Suppressor macrophage treated with lipopolysaccharide for 1 hour (primary cell): ENCODE results near the gene PUS7L.
"Not testable (repeated sequence)": the region's sequence is repeated elsewhere in the genome, so short reads cannot be mapped to it uniquely, and the experiment has no call there.

Experiments
- DNase-seq, 3 donors: peaks; one replicate each; pipeline ENCODE4 v3.0.0-alpha.2; 2020 to 2022

Gene PUS7L

DNA sequence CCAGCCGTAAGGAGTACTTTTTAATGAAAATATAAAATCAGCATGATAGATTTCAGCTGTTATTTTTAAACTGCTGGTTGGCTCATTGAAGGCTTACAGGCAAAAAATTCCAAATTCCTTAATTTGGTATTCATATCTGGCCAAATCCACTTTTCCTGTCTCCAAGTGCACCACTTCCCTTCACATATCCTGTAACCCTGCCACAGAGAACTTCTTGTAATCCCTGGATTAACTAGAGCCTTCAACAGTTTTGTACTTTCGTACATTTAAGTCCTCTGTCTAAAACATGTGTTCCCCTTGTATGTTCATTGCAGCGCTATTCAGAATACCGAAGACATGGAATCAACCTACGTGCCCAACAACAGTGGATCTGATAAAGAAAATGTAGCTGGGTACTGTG, 9.6 kb downstream of the PUS7L start:
- no peak for DNase-seq

DNA sequence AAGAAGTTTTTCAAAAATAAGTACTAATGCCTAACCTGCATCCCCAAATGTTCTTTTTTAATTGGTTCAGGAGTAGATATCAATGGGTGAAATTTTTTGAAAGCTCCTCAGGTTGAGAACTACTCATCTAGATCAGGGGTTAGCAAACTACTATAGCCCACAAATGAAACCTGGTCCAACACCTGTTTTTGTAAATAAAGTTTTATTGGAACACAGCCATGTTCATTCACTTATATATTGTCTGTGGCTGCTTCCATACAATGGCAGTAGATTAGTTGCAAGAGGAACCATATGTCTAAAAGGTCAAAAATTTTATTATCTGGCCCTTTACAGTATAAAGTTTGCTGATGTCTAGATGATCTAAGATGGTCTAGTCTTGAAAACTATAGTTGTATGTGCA, 13.8 kb downstream of the PUS7L start:
- DNase-seq: no peak

DNA sequence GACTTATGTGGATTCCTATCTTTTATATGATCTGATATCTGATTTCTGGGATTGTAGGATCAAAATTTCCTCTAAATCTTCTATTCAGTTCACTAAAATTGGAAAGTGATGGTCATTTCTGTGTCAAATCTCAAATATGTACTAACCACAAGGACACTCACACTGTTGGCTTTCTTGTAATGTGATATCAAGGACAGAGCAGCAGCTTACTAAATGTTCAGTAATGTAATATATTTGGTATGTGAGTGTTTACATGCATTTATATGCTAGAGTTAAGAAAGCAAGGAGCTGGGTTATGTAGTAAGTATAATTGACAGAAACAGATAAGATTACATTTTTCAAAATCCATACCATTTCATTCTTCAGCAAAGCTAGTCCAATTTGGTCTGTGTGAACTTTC, 16.5 kb downstream of the PUS7L start:
- DNase-seq: no peak

DNA sequence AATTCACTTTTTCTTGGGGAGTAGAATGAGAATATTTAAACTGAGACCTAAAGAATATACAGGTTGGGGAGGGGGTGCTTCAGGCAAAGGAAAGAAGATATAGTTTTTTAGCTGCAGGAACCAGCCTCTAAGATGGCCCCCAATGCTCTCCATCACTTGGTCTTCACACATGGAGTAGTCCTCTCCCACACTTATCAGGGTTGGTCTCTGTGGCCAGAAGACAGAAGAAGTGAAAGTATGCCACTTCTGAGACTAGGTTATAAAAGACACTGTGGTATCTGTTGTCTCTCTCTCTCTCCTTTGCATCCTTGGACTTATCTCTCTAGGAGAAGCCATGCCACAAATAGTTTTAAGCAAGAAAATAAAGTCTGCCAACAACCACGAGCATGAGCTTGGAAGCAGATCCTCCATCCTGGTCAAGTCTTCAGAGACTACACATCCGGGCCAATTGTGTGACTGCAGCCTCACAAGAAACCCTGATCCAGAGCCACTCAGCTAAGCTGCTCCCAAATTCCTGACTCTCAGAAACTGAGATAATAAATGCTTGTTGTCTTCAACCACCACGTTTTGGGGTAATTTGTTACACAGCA, 18.0 kb downstream of the PUS7L start:
- no peak for DNase-seq

DNA sequence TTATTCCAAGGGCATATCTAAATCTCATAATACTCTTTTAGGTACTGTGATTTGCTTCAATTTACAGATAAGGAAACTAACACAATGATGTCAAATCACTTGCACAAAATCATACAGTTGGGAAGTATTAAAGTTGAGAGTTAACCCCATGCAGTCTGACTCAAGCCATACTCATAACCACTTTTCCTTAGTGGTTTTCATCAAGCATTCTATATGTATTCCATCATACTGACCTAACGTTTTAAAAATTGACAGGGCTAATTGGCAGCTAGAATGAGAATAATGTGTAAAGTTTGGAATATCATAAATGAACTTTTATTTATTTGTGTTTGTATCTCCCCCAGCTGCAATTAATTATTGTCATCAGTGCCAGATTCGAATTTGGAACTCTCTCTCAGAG, 20.9 kb downstream of the PUS7L start:
- no peak for DNase-seq

DNA sequence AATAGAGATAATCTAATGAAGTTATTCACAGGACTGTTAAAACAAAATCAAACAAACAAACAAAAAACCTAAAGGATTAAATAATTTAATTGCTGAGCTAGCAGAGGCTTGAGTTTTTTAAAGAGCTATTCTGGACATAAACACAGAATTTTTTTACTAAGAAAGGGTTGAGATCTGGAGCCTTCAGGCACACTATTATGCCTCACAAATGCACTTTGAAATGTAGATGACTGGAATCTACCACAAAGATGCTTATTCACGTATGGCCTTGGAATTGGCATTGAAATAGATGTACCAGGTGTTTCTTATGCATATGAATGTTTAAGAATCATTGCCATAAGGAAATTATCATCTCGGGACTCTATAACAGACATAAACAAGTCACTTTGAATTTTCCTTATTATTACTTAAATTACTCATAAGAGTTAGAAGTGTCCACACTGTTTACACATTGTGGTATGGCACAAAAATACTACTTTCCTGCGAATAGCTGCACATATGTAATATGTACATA, 21.6 kb downstream of the PUS7L start:
- DNase-seq: no peak

DNA sequence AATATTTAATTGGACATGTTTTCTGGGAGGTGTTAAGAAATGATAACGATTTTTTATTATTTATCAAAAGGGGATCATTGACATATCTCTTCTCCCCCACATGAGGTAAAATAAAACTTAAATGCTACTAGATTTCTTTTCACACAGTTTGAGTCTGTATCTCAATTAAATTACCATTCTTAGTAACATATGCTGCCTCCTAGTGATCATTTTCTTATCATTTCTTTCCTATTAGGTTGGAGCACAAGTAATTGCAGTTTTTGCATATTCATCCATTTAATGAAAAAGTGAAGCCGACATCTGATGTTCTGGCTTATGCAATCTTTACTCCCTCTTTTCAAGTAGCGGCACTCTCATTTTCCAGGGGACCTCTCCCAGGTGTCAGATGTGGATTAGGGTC, 24.9 kb downstream of the PUS7L start:
- no peak for DNase-seq

DNA sequence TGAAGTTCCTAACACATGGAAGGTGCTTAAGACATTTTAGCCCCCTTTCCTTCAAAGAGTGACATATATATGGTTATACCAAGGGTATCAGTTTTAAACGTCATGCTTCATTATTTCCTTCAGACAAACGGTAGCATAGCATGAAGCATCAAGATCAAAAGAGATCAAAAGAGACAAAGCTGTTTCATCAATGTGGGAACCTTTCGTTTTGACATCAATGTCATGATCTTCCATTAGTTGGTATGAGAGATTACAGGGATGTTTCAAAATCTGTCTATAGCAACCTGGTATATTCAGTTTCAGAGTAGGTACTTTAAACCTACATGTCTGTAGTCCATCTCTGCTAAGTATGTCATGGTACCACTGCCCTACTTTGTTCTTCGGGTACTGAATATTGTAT, 28.3 kb downstream of the PUS7L start:
- DNase-seq: no peak

DNA sequence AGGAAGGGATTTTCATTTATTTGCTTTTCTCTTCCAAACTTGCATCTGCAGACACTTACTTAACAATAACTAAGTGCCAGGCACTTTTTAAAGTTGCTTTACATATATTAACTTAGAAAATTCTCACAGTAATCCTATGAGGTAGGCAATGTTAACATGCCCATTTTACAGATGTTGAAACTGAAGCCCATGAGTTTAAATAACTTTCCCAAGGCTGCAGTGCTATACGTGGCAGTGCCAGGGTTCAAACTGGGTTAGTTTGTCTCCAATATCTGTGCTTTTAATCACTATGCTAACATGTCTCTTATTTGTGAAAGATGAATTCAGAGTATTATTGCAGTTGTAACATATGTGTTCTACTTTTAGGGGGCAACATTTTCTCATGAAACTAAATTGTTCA, 29.9 kb downstream of the PUS7L start:
- DNase-seq: no peak

DNA sequence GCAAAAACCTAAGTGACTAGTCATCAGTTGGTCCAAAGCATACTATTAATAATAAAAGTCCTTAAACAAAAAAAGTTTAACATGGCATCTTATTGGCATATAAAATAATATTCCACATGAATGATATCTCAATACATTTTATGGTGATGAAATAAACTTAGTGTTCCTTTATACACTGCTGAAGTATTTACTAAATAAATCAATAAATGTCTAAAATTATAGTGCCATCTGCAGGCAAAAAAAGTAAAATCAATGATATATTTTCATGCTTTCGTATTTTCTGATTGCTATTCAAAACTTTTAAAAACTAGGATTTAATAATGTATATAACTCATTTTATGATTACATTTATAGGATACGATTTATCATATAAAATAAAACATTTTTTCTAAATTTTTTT, 30.5 kb downstream of the PUS7L start:
- DNase-seq: peak in 2 of 3 donors; percentile 8 to 25

DNA sequence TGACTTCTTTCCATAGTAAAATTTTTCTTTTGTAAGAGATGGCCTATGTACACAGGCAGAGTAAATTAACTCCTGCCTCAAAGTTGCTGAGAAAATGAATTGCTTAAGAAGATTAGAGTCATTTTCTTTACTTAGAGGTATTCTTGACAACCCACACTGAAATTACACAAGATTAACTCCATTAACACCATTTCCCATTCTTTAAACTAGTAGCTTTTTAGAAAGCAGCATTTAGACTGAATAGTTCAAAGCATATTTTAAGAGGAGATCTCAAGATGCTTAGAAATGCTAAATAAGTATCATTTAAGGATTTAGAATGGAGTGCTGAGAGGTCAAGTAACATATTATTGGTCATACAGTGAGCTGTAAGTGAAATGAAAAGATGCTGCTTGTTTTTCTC, 35.5 kb downstream of the PUS7L start:
- DNase-seq: no peak

DNA sequence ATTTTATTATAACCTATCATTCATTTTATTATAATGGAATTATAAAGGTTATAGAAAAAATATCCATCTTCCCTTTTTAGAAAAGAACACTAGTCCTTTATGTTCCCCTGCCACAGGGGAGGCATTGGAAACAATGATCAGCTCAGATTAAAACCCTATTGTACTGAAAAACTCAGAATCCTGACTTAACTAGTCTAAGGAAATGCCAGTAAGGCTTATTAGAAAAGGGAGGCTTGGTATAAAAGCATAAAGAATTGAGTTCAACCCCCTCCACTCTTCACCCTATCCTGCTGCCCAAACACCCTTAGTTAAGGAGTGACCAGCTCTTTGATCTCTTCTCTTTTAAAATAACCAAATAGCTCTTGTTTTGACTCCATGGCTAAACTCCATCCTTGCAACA, 36.0 kb downstream of the PUS7L start:
- DNase-seq: no peak

DNA sequence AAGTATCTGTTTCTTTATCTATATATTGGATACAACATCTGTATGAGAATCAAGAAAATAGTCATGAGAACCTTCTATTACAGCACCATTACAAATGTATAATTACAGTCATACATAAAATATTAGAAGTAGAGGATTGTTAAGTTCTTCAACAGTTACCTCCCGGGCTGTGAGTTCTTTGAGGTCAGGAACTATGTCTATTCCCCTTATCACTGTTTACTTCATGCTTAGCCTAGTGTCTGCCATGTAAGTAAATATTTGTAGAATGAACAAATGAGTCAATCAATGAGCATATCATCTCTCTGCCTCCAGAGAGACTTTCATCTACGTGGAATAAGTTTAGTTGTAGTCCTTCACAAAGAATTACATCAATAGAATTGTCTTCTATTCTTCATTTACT, 47.2 kb downstream of the PUS7L start:
- DNase-seq: no peak

DNA sequence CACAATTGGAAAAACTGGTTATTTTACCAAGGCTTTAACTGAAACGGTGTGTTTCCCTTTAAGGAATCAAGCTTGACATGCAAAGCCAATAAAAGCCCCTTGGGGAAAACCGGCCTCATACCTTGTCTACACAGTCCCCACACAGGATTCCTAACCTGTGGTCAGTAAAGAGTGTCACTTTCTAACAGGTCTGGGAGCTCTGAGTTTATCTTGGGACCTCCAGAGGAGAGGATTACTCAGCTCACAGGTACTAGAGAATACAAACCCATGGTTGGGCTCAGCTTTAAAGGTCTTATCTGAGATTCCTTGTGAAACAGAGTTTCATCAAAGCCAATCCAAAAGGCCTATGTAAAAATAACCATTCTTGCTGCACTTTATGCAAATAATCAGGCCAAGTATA, 54.8 kb downstream of the PUS7L start:
- DNase-seq: not testable (repeated sequence)

DNA sequence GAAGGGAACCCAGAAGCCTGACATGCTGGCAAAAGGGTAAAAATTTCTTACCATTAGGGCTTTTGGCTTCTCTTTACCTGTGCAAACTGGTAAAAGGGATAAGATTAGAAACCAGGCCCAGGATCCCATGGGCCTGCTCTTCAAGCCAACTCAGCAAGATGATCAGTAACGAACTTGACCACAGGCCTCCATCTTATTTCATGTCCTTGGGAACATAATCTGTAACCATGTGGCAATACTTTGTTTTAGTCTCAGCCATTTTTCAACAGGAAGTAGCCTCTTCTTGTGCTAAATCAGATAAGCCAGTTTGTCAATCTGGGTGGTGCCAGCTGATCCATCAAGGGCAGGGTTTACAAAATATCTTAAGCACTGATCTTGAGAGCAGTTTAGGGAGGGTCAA, 57.4 kb downstream of the PUS7L start:
- not testable (repeated sequence) for DNase-seq

DNA sequence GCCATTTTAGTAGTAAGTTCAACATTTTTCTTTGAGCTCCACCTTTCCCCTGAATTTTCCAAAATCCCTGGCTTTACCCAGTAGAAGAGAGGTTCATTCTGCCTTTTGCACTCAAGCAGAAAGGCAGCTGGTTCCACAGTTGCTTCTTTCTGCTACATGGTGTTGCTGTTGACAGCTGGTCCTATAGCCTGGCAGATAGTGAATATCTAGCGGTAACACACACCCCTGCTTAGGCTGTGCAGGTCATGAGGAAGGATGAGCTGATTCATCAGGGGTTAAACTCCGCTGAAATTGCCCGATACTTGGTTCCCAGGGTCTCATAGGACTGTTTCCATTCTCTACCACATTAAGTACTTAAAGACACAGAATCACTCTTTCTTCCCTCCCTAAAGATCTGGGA, 62.4 kb downstream of the PUS7L start:
- DNase-seq: no peak

DNA sequence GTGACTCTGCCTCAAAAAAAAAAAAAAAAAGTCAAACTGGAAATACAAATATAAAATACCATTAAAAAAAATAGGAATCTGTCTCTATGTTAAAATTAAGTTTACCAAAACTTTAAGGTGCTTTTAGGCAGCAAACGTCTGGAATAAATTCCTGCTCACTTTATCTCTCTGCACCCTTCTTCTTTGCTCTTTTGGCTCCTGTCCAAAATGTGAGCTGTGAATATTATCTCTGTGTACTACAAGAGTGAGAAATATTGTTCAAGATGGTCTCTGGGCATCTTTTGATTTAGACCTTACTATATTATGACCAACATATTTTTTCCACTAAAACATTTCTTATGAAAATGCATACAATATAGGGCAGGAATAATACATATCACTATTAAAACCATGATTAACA, 63.7 kb downstream of the PUS7L start:
- DNase-seq: no peak

DNA sequence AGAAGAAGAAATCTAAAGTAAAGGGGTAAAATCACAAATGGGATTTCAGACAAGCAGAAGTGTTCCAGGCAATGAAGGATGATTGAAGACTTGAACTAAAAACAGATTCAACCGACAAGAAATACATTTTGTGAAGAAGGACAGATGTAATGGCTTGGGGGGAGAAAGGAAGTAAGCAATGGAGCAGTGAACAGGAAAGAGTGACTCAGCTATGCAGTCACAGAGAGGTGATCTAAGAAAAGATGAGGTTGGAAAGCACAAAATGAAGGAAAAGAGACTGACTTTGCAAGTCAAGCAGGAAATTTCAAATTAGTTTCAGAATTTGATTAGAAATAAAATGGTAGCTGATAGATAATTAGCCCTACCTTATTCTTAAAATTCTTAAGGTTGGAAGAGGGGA, 66.5 kb downstream of the PUS7L start:
- DNase-seq: peak in 1 of 3 donors; percentile 3

DNA sequence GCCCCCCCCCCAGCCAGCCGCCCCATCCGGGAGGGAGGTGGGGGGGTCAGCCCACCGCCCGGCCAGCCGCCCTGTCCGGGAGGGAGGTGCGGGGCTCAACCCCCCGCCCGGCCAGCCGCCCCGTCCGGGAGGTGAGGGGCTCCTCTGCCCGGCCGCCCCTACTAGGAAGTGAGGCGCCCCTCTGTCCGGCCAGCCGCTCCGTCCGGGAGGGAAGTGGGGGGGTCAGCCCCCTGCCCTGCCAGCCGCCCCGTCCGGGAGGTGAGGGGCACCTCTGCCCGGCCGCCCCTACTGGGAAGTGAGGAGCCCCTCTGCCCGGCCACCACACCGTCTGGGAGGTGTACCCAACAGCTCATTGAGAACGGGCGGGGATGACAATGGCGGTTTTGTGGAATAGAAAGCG, 73.1 kb downstream of the PUS7L start:
- DNase-seq: not testable (repeated sequence)

DNA sequence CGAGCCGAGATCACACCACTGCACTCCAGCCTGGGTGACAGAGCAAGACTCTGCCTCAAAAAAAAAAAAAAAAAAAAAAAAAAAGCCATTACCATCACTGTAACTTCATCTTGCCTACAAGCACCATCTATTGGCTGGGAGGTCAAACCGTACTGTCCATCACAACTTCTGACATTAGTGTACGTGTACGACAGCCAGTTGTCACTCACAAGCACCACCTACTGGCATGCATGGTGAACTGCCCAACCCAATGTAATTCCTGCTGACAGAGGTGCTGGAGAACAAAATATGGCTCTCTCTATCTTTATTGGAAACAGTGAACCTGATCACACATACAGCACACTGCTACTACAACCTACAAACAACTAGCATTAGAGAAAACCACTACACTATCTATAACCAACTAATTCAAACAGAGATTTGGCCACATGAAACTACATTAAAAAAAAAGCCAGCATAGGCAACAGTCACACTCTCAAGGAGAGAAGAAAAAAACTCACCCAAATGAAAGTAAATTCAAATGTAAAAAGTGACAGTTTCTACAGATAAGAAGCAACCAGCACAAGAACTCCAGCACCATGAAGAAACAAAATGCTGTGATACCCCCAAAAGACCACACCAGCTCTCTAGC, 82.3 kb downstream of the PUS7L start:
- peak; percentile 47 to 49 (median 48) for DNase-seq

DNA sequence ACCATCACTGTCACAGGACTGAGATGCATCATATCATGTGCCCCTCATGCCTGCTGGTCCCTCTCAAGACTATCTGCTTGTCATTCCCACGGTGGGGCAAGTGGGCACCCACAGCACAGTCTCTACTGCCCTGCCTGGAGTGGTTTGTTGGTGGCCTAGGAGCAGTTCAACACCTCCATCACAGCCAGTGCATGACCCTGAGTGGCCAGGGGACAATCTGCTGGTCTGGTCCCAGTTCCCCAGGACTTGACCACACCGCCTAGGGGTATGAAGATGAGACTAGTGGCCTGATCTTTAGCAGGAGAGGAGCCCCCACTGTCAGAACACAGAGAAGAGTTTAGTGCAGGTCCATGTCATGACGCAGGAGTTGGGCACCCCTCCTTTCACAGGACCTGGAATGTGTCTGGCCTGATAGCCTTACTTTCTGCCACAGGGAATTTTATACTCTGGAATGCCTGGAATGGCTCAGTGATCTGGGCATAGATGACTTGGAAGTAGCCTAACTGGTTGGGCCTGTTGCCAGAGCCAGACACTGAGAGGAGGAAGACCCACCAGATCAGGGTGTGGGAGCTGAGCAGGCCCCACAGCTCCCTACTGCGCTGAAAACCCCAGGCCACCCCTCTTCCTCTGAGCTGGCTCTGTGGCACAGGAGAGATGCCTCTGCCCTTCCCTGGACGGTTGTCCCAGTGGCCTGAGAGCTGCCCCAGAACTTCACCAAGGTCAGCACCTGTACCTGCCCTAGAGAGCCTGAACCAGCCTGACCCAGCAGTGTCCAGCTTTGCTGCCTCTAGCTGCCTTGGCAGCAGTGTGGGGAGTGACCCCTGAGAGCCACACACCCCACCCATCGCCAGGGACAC, 83.3 kb downstream of the PUS7L start:
- DNase-seq: no peak

DNA sequence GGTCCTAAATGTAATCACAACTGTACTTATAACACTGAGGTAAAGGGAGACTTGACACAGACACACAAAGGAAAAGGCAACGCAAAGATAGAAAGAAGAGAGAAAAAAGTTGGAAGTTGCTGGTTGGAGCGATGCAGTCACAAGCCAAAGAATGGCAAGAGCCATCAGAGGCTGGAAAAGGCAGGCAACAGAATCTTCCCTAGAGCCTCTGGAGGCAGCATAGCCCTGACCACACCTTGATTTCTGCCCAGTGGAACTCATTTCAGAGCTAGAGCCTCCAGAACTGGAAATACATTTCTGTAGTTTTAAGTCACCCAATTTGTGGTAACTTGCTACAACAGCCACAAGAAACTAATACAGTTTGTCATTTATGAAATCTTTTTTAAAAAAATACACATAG, 89.2 kb downstream of the PUS7L start:
- no peak for DNase-seq
